ENCODE results near the gene UCKL1.

The UCKL1 gene

GRCh38 chr20:63970714-63971431 is 14.7 kb upstream of the UCKL1 start:
- peaks cover 9% of the 10 kb centered on the region for H3F3A ChIP-seq (ENCODE audit: control insufficient read depth, insufficient read depth)
- TF ChIP-seq EZH2phosphoT487 (IDR thresholded peaks at IDR 0.05; ENCODE audit: borderline replicate concordance, low read length) (no peak), CTCF (IDR thresholded peaks at IDR 0.05; ENCODE audit: low read depth, low read length, poor library complexity, severe bottlenecking) (no peak)
- H3K4me3 ChIP-seq (ENCODE audit: low read length) = no peak overlapping the region
- peak overlapping the region; percentile 59; the same call in 1 of the 2 replicates for H3K4me2 ChIP-seq (ENCODE audit: low read length)
- peaks cover 42% of the 10 kb centered on the region for H3K4me1 ChIP-seq (ENCODE audit: control insufficient read depth, low read length)
- peaks cover 8% of the 10 kb centered on the region for H3K9me3 ChIP-seq (ENCODE audit: control insufficient read depth, insufficient read depth, low read length)
- peaks cover 17% of the 10 kb centered on the region for H3K79me2 ChIP-seq (ENCODE audit: control insufficient read depth, low read length)
- no peaks in the 10 kb centered on the region for H4K20me1 ChIP-seq (ENCODE audit: control insufficient read depth, insufficient read depth, low read depth, low read length)
- no peak overlapping the region for H3K27ac ChIP-seq (ENCODE audit: low read depth, low read length)
- no peaks in the 10 kb centered on the region for H3K9me2 ChIP-seq (replicated peaks; ENCODE audit: control insufficient read depth, low read length)
- H3K36me3 ChIP-seq (ENCODE audit: control insufficient read depth, low read length) = peaks cover 50% of the 10 kb centered on the region
- no peaks in the 10 kb centered on the region for H3K27me3 ChIP-seq (ENCODE audit: control insufficient read depth, low read length)

GRCh38 chr20:63969838-63970713 is 13.9 kb upstream of the UCKL1 start, which contains the start of gene ZNF512B:
ZNF512B (minus strand) TSS chr20:63969930; CDS start chr20:63967950, 1,980 bp downstream.
- H3K79me2 ChIP-seq (ENCODE audit: control insufficient read depth, low read length) = peaks cover 17% of the 10 kb centered on the region
- peaks cover 8% of the 10 kb centered on the region for H3K9me3 ChIP-seq (ENCODE audit: control insufficient read depth, insufficient read depth, low read length)
- H3K27ac ChIP-seq (ENCODE audit: low read depth, low read length) = peak within 1 kb of the TSS; percentile 34

More at GRCh38 chr20:63969838-63970713, 13.9 kb upstream of the UCKL1 start, which contains the start of gene ZNF512B:
- peak within 1 kb of the TSS; percentile 92 for H3K4me2 ChIP-seq (ENCODE audit: low read length)
- no peaks in the 10 kb centered on the region for H4K20me1 ChIP-seq (ENCODE audit: control insufficient read depth, insufficient read depth, low read depth, low read length)
- H3K27me3 ChIP-seq (ENCODE audit: control insufficient read depth, low read length) = no peaks in the 10 kb centered on the region
- H3K36me3 ChIP-seq (ENCODE audit: control insufficient read depth, low read length) = peaks cover 51% of the 10 kb centered on the region
- H3K9me2 ChIP-seq (replicated peaks; ENCODE audit: control insufficient read depth, low read length) = no peaks in the 10 kb centered on the region
- no peak for TF ChIP-seq EZH2phosphoT487 (IDR thresholded peaks at IDR 0.05; ENCODE audit: borderline replicate concordance, low read length)
- no peak for TF ChIP-seq CTCF (IDR thresholded peaks at IDR 0.05; ENCODE audit: low read depth, low read length, poor library complexity, severe bottlenecking)
- H3F3A ChIP-seq (ENCODE audit: control insufficient read depth, insufficient read depth) = peaks cover 9% of the 10 kb centered on the region
- peaks cover 42% of the 10 kb centered on the region for H3K4me1 ChIP-seq (ENCODE audit: control insufficient read depth, low read length)
- peak within 1 kb of the TSS; percentile 78 for H3K4me3 ChIP-seq (ENCODE audit: low read length)

Measured in DOHH2 (cell line).